CD4-positive, alpha-beta T cell treated with Interleukin-12 subunit alpha and Interleukin-12 subunit beta, for 1 hour (primary cell): ENCODE results near the gene DHX34.
A peak's percentile ranks its signal among the peaks of the same experiment; 100 is the strongest.
"Not testable (repeated sequence)": the region's sequence is repeated elsewhere in the genome, so short reads cannot be mapped to it uniquely, and the experiment has no call there.

ENCODE experiments used
- DNase-seq: peaks from one replicate; pipeline ENCODE4 v3.0.0-alpha.2; 2020

DHX34 gene

GRCh38 chr19:47331931-47332547, 17.1 kb upstream of the DHX34 start, which contains the start of gene C5AR2:
Gene C5AR2, plus strand, starts transcription at chr19:47332175. Its CDS starts 8,625 bp downstream, at chr19:47340800.
- DNase-seq = no peak

GRCh38 chr19:47336765-47337718, 12.1 kb upstream of the DHX34 start:
- DNase-seq = peak; percentile 39

- no peak for DNase-seq
Observed at GRCh38 chr19:47339196-47339880, 9.8 kb upstream of the DHX34 start.

- no peak for DNase-seq
Observed at GRCh38 chr19:47340477-47341208, 8.5 kb upstream of the DHX34 start.

GRCh38 chr19:47341734-47342133, 7.4 kb upstream of the DHX34 start:
- no peak for DNase-seq

- no peak for DNase-seq
Observed at GRCh38 chr19:47343194-47343802, 5.8 kb upstream of the DHX34 start.

- no peak for DNase-seq
Observed at GRCh38 chr19:47344425-47344824, 4.7 kb upstream of the DHX34 start.

- not testable (repeated sequence) for DNase-seq
Observed at GRCh38 chr19:47346024-47346423, 3.1 kb upstream of the DHX34 start.

GRCh38 chr19:47350630-47351029, 1.5 kb downstream of the DHX34 start:
- DNase-seq = no peak

GRCh38 chr19:47351548-47351947, 2.4 kb downstream of the DHX34 start:
- DNase-seq = peak; percentile 5

- no peak for DNase-seq
Observed at GRCh38 chr19:47352095-47352494, 3.0 kb downstream of the DHX34 start.

GRCh38 chr19:47353307-47353712, 4.2 kb downstream of the DHX34 start:
- no peak for DNase-seq

- no peak for DNase-seq
Observed at GRCh38 chr19:47356900-47357299, 7.8 kb downstream of the DHX34 start.

GRCh38 chr19:47357788-47358680, 8.9 kb downstream of the DHX34 start:
- DNase-seq = no peak

- DNase-seq = no peak
Observed at GRCh38 chr19:47358936-47359335, 9.8 kb downstream of the DHX34 start.

GRCh38 chr19:47362321-47362720, 13.2 kb downstream of the DHX34 start:
- DNase-seq = no peak

- no peak for DNase-seq
Observed at GRCh38 chr19:47363758-47364531, 14.8 kb downstream of the DHX34 start.

GRCh38 chr19:47365455-47365854, 16.3 kb downstream of the DHX34 start:
- not testable (repeated sequence) for DNase-seq

- DNase-seq = no peak
Observed at GRCh38 chr19:47370045-47370611, 21.0 kb downstream of the DHX34 start.

- no peak for DNase-seq
Observed at GRCh38 chr19:47371261-47371660, 22.1 kb downstream of the DHX34 start.
